Measurements from ENCODE around the gene COL16A1.

- TF ChIP-seq CTCF (IDR thresholded peaks at IDR 0.05) (no peak), POLR2A (IDR thresholded peaks at IDR 0.05) (no peak), EP300 (IDR thresholded peaks at IDR 0.05) (no peak)
Observed at GRCh38 chr1:31624731-31625514, 78.9 kb downstream of the COL16A1 start.

All from tibial nerve (tissue), 4 donors.